ENCODE results near the gene PPP1R3A. TPM values are rescaled to one million over a fixed set of nuclear protein-coding genes. Genes with fewer than 3 reads are reported as not detected.

The PPP1R3A gene
- total and polyA plus RNA-seq, 2 of the 8 experiments (the other 6 are each of a cell fraction or from before 2014, with no cell fraction given): not detected

DNA sequence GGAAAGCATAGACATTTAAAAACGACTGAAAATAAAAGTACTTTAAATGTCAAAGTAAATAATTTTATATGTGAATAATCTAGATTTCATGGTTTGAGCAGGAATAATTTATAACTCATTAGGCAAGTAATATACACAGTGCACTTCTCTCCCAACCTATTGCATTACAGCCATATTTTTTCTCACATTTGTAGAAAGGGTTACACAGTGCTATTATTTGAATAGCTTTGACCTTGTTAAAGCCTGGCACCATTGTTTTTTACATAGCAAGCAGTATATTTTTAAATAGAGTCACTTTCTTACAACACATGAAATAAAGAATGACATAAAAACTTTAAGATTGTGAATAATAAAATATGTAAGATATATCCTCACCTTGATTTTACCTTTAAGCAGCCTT, 969 bp downstream of the PPP1R3A start:
- no peak overlapping the region for H3K4ac ChIP-seq (replicated peaks; ENCODE audit: insufficient read length, low read depth, low read length)
- ChIA-PET POLR2A (ENCODE audit: partially characterized antibody) (no interaction called here), CTCF (ENCODE audit: partially characterized antibody) (no interaction called here)
- H3K79me2 ChIP-seq (ENCODE audit: control insufficient read depth in 1 of 2, insufficient read depth in 2 of 2, low read length in 2 of 2): no peaks in the 10 kb centered on the region
- H2AK5ac ChIP-seq (ENCODE audit: low read depth, low read length): no peak overlapping the region
- WGBS, 2 experiments (ENCODE audit: extremely low coverage in 1 of 2, insufficient coverage in 1 of 2, insufficient read length in 1 of 2, insufficient replicate concordance in 2 of 2, low coverage in 1 of 2, low lambda C conversion rate in 2 of 2, missing lambda C conversion rate in 1 of 2): 74% methylated on average over 1 of the region's 1 CpG; no CpG with 5 or more reads in 1 of the 2 experiments
- H3K27me3 ChIP-seq (replicated peaks in 1 of 4; ENCODE audit: control insufficient read depth in 3 of 4, extremely low read depth in 1 of 4, insufficient read depth in 3 of 4, low read length in 3 of 4): no peaks in the 10 kb centered on the region
- no peak overlapping the region for H4K91ac ChIP-seq (replicated peaks; ENCODE audit: insufficient read length, low read length)
- no peak for DNase-seq (ENCODE audit: low read depth in 1 of 2, low spot score in 2 of 2)
- H3K4me1 ChIP-seq (replicated peaks in 1 of 4; ENCODE audit: control insufficient read depth in 3 of 4, insufficient read depth in 4 of 4, low read length in 3 of 4): no peaks in the 10 kb centered on the region
- no peak overlapping the region for H3K4me2 ChIP-seq (ENCODE audit: insufficient read depth in 1 of 2, low read depth in 2 of 2, low read length in 2 of 2)
- H3K9ac ChIP-seq (replicated peaks in 1 of 4; ENCODE audit: extremely low read depth in 1 of 4, low read depth in 3 of 4, low read length in 3 of 4): no peak overlapping the region
- H2BK20ac ChIP-seq (ENCODE audit: low read length): no peak overlapping the region
- H3K27ac ChIP-seq (ENCODE audit: low read depth, low read length): no peak overlapping the region
- FAIRE-seq: no peak
- no peaks in the 10 kb centered on the region for H3K23me2 ChIP-seq (ENCODE audit: low read depth, low read length)
- H3K18ac ChIP-seq (ENCODE audit: extremely low read depth, low read length): no peak overlapping the region
- no peaks in the 10 kb centered on the region for H3K79me1 ChIP-seq (ENCODE audit: low read depth, low read length)
- no peak overlapping the region for H4K5ac ChIP-seq (ENCODE audit: insufficient read length, low read depth, low read length)
- H4K20me1 ChIP-seq (replicated peaks in 1 of 2; ENCODE audit: control insufficient read depth in 1 of 2, insufficient read depth in 2 of 2, low read length in 2 of 2): no peaks in the 10 kb centered on the region
- H3K4me3 ChIP-seq (ENCODE audit: extremely low read depth in 1 of 4, insufficient read depth in 2 of 4, low read depth in 3 of 4, low read length in 4 of 4): no peak overlapping the region
- no peak overlapping the region for H2BK120ac ChIP-seq (replicated peaks; ENCODE audit: low read depth, low read length)
- no peaks in the 10 kb centered on the region for H3K36me3 ChIP-seq (ENCODE audit: control insufficient read depth in 2 of 4, insufficient read depth in 4 of 4, low read length in 3 of 4)
- H2BK12ac ChIP-seq (ENCODE audit: low read depth, low read length): no peak overlapping the region
- no peaks in the 10 kb centered on the region for H3K9me3 ChIP-seq (ENCODE audit: insufficient read depth in 2 of 2, low read depth in 1 of 2, low read length in 1 of 2)
- H4K8ac ChIP-seq (ENCODE audit: extremely low read depth, insufficient read depth, low read length): no peak overlapping the region
- no peak overlapping the region for H2BK5ac ChIP-seq (ENCODE audit: low read depth, low read length)
- no peak overlapping the region for H3K23ac ChIP-seq (ENCODE audit: insufficient read length)
- H2AFZ ChIP-seq (ENCODE audit: low read length): no peak overlapping the region
- no peak overlapping the region for H3K56ac ChIP-seq (replicated peaks; ENCODE audit: insufficient read length, low read depth, low read length)
- no peak overlapping the region for H2BK15ac ChIP-seq (ENCODE audit: low read length)
- no peak overlapping the region for H3K14ac ChIP-seq (ENCODE audit: insufficient read length)
- TF ChIP-seq RAD21 (IDR thresholded peaks at IDR 0.05 in 1 of 2, conservative IDR thresholded peaks at IDR 0.05 in 1 of 2; ENCODE audit: low read depth in 2 of 2, low read length in 2 of 2) (no peak), RXRA (IDR thresholded peaks at IDR 0.05; ENCODE audit: insufficient read depth, low read depth, low read length) (no peak), JUN (IDR thresholded peaks at IDR 0.05; ENCODE audit: low read depth, low read length) (no peak), HDAC6 (IDR thresholded peaks at IDR 0.05; ENCODE audit: low read depth, low read length) (no peak), SUZ12 (IDR thresholded peaks at IDR 0.05; ENCODE audit: low read length) (no peak), SRF (IDR thresholded peaks at IDR 0.05; ENCODE audit: low read depth, low read length) (no peak), POLR2A (IDR thresholded peaks at IDR 0.05; ENCODE audit: control extremely low read depth in 1 of 2, low read depth in 2 of 2, low read length in 2 of 2) (no peak), CHD2 (IDR thresholded peaks at IDR 0.05; ENCODE audit: low read length) (no peak), CEBPB (IDR thresholded peaks at IDR 0.05; ENCODE audit: low read depth, low read length) (no peak), GTF2F1 (IDR thresholded peaks at IDR 0.05; ENCODE audit: borderline replicate concordance, low read depth, low read length) (no peak), KDM5A (IDR thresholded peaks at IDR 0.05; ENCODE audit: low read length) (no peak)
